ENCODE data around the gene POC1A.

- TF ChIP-seq CTCF (IDR thresholded peaks at IDR 0.05; ENCODE audit: extremely low read depth in 1 of 2, insufficient read depth in 1 of 2, low read depth in 1 of 2, low read length in 2 of 2) (no peak), POLR2AphosphoS5 (IDR thresholded peaks at IDR 0.05; ENCODE audit: insufficient read depth, low read depth, low read length) (no peak), JUN (IDR thresholded peaks at IDR 0.05; ENCODE audit: borderline replicate concordance, insufficient read depth, insufficient read length, low read depth) (peak; percentile 45)
These were observed 91.7 kb downstream of the POC1A start for GRCh38 chr3:52062505-52062904.

All from endothelial cell of umbilical vein (primary cell).